ENCODE measurements around the gene IFT80.

- TF ChIP-seq, protein P1, sequence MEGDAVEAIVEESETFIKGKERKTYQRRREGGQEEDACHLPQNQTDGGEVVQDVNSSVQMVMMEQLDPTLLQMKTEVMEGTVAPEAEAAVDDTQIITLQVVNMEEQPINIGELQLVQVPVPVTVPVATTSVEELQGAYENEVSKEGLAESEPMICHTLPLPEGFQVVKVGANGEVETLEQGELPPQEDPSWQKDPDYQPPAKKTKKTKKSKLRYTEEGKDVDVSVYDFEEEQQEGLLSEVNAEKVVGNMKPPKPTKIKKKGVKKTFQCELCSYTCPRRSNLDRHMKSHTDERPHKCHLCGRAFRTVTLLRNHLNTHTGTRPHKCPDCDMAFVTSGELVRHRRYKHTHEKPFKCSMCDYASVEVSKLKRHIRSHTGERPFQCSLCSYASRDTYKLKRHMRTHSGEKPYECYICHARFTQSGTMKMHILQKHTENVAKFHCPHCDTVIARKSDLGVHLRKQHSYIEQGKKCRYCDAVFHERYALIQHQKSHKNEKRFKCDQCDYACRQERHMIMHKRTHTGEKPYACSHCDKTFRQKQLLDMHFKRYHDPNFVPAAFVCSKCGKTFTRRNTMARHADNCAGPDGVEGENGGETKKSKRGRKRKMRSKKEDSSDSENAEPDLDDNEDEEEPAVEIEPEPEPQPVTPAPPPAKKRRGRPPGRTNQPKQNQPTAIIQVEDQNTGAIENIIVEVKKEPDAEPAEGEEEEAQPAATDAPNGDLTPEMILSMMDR (IDR thresholded peaks at IDR 0.05): no peak
- no peak for TF ChIP-seq POLR2A (IDR thresholded peaks at IDR 0.05)
Observed at GRCh38 chr3:160395297-160395696, 3.7 kb downstream of the IFT80 start.
